8988T (cell line): Measurements from ENCODE around the gene QTRT2.

ENCODE experiments used
- DNase-seq: peaks from one replicate; pipeline ENCODE4 v3.0.0; 2011

The QTRT2 gene

GRCh38 chr3:114079761-114080160, 23.2 kb downstream of the QTRT2 start:
- no peak for DNase-seq

- DNase-seq, result no peak
Measured at GRCh38 chr3:114080201-114080600, 23.7 kb downstream of the QTRT2 start.

- no peak for DNase-seq
Measured at GRCh38 chr3:114081037-114081436, 24.5 kb downstream of the QTRT2 start.

GRCh38 chr3:114083112-114083511, 26.6 kb downstream of the QTRT2 start:
- no peak for DNase-seq

GRCh38 chr3:114086356-114086755, 29.8 kb downstream of the QTRT2 start:
- no peak for DNase-seq

- DNase-seq, result no peak
Measured at GRCh38 chr3:114089675-114090074, 33.1 kb downstream of the QTRT2 start.

GRCh38 chr3:114092151-114093015, 35.8 kb downstream of the QTRT2 start:
- no peak for DNase-seq

- DNase-seq, result no peak
Measured at GRCh38 chr3:114093016-114093380, 36.5 kb downstream of the QTRT2 start.

GRCh38 chr3:114093596-114093995, 37.1 kb downstream of the QTRT2 start:
- DNase-seq, result no peak

GRCh38 chr3:114095796-114096195, 39.3 kb downstream of the QTRT2 start:
- no peak for DNase-seq

- no peak for DNase-seq
Measured at GRCh38 chr3:114101101-114101500, 44.6 kb downstream of the QTRT2 start.

- no peak for DNase-seq
Measured at GRCh38 chr3:114103181-114103580, 46.6 kb downstream of the QTRT2 start.

- no peak for DNase-seq
Measured at GRCh38 chr3:114103858-114104257, 47.3 kb downstream of the QTRT2 start.

GRCh38 chr3:114104414-114104813, 47.9 kb downstream of the QTRT2 start:
- no peak for DNase-seq

- no peak for DNase-seq
Measured at GRCh38 chr3:114108137-114108536, 51.6 kb downstream of the QTRT2 start.

- no peak for DNase-seq
Measured at GRCh38 chr3:114110439-114110838, 53.9 kb downstream of the QTRT2 start.

GRCh38 chr3:114111060-114111770, 54.7 kb downstream of the QTRT2 start:
- DNase-seq, result no peak

GRCh38 chr3:114112696-114113095, 56.2 kb downstream of the QTRT2 start:
- no peak for DNase-seq

- DNase-seq, result no peak
Measured at GRCh38 chr3:114114719-114115118, 58.2 kb downstream of the QTRT2 start.

GRCh38 chr3:114115143-114115542, 58.6 kb downstream of the QTRT2 start:
- no peak for DNase-seq

GRCh38 chr3:114119776-114120175, 63.2 kb downstream of the QTRT2 start:
- no peak for DNase-seq

GRCh38 chr3:114120211-114120610, 63.7 kb downstream of the QTRT2 start:
- DNase-seq, result no peak

- no peak for DNase-seq
Measured at GRCh38 chr3:114122027-114122709, 65.6 kb downstream of the QTRT2 start.

- DNase-seq, result no peak
Measured at GRCh38 chr3:114126461-114126860, 69.9 kb downstream of the QTRT2 start.
